ENCODE results near the gene BAZ2B. TPM values are rescaled to one million over a fixed set of nuclear protein-coding genes. Genes with fewer than 3 reads are reported as not detected.

BAZ2B gene
- total RNA-seq, 2 experiments from 2014 or later, result 3.7 to 11.8 TPM

DNA sequence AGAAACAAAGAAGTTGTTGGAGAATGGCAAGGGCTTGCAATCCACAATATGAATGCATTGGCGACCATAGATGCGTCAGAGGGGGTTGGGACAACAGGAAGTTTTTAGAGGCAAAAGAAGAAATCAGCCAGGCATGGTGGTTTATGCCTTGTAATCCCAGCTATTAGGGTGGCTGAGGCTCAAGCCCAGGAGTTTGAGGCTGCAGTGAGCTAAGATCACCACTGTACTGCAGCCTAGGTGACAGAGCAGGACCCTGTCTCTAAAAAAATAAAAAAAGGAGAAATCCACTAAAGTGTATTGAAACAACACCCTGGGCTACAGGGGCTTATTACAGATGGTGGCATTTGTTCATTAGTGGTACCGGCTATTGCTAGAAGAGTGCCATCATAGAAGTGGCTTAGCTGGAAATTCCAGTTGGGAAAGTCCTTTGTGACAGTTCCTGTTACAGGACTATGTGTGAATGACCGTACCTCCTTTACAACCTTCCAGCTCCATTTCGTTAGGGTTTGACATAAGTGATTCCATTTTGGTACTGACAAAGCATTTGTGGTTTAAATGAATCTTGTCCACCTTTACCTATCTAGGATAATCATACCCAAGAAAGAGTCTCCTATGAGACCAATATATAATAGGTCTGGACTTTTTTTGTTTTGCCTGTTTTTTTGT lies 319.2 kb downstream of the BAZ2B start:
- DNase-seq (ENCODE audit: low spot score), result no peak
- CTCF ChIA-PET (ENCODE audit: unreplicated experiment), result interaction anchor here (0.5 kb wide), 1 partner anchor 780 kb away, joined by 3 read pairs; no protein-coding TSS in a partner anchor
- TF ChIP-seq, protein P1, sequence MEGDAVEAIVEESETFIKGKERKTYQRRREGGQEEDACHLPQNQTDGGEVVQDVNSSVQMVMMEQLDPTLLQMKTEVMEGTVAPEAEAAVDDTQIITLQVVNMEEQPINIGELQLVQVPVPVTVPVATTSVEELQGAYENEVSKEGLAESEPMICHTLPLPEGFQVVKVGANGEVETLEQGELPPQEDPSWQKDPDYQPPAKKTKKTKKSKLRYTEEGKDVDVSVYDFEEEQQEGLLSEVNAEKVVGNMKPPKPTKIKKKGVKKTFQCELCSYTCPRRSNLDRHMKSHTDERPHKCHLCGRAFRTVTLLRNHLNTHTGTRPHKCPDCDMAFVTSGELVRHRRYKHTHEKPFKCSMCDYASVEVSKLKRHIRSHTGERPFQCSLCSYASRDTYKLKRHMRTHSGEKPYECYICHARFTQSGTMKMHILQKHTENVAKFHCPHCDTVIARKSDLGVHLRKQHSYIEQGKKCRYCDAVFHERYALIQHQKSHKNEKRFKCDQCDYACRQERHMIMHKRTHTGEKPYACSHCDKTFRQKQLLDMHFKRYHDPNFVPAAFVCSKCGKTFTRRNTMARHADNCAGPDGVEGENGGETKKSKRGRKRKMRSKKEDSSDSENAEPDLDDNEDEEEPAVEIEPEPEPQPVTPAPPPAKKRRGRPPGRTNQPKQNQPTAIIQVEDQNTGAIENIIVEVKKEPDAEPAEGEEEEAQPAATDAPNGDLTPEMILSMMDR (conservative IDR thresholded peaks at IDR 0.05; ENCODE audit: low read length), result no peak
- no peak for TF ChIP-seq EZH2phosphoT487 (IDR thresholded peaks at IDR 0.05; ENCODE audit: borderline replicate concordance, low read depth, low read length)
- Histone ChIP-seq H3K4me1 (ENCODE audit: insufficient read depth, low read length, poor library complexity, severe bottlenecking) (no peaks in the 10 kb centered on the region), H3K9me3 (ENCODE audit: low read length) (no peaks in the 10 kb centered on the region), H3K9me2 (ENCODE audit: insufficient read depth, low read length) (no peaks in the 10 kb centered on the region), H3K36me3 (ENCODE audit: insufficient read depth, low read length) (no peaks in the 10 kb centered on the region), H4K20me1 (ENCODE audit: insufficient read depth, low read length) (no peaks in the 10 kb centered on the region), H3K4me3 (ENCODE audit: low read depth, low read length, poor library complexity, severe bottlenecking) (no peak overlapping the region), H3K4me2 (ENCODE audit: low read length) (no peak overlapping the region), H3K27ac (ENCODE audit: low read depth, low read length, poor library complexity, severe bottlenecking) (no peak overlapping the region), H3K79me2 (ENCODE audit: insufficient read depth, low read depth, low read length) (no peaks in the 10 kb centered on the region), H2AFZ (ENCODE audit: low read length) (no peak overlapping the region)
- no TSS peak for BruUV-seq (replicated peaks)
- POLR2A ChIA-PET, result interaction anchor here (0.6 kb wide), 1 partner anchor 13 kb away, joined by 3 read pairs; no protein-coding TSS in a partner anchor
- intact Hi-C loops (cut with micrococcal nuclease; ENCODE audit: unreplicated experiment), result no loop called here

DNA sequence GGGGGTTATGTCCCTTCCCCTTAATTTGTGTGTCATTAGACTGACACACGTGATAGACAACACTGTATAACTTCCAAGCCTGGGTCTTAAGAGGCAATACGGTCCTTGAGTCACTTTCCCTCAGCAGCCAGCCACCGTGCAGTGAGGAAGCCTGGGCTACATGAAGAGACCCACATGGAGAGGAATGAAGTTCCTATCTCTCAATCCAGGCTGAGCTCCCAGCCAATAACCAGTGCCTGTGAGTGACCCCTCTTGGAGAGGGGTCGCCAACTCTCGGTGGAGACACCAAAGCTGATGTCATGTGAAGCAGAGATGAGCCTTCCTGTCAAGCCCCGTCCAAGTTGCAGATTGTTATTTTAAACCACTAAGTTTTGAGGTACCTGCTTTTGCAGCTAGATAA lies 324.2 kb downstream of the BAZ2B start:
- intact Hi-C loops (cut with micrococcal nuclease; ENCODE audit: unreplicated experiment), result no loop called here
- Histone ChIP-seq H3K4me2 (ENCODE audit: low read length) (no peak overlapping the region), H2AFZ (ENCODE audit: low read length) (no peak overlapping the region)

More for the DNA sequence above, 324.2 kb downstream of the BAZ2B start:
- ChIA-PET POLR2A (interaction anchor here (0.6 kb wide), 1 partner anchor 40 kb away, joined by 3 read pairs; no protein-coding TSS in a partner anchor), CTCF (ENCODE audit: unreplicated experiment) (no interaction called here)
- BruUV-seq (replicated peaks), result no TSS peak
- DNase-seq (ENCODE audit: low spot score), result no peak
- TF ChIP-seq, protein P1 (conservative IDR thresholded peaks at IDR 0.05; ENCODE audit: low read length), result no peak
- TF ChIP-seq EZH2phosphoT487 (IDR thresholded peaks at IDR 0.05; ENCODE audit: borderline replicate concordance, low read depth, low read length), result no peak
- H3K4me1 ChIP-seq (ENCODE audit: insufficient read depth, low read length, poor library complexity, severe bottlenecking), result no peaks in the 10 kb centered on the region
- no peaks in the 10 kb centered on the region for H3K79me2 ChIP-seq (ENCODE audit: insufficient read depth, low read depth, low read length)
- no peaks in the 10 kb centered on the region for H4K20me1 ChIP-seq (ENCODE audit: insufficient read depth, low read length)
- no peaks in the 10 kb centered on the region for H3K9me2 ChIP-seq (ENCODE audit: insufficient read depth, low read length)
- H3K27ac ChIP-seq (ENCODE audit: low read depth, low read length, poor library complexity, severe bottlenecking), result no peak overlapping the region
- H3K9me3 ChIP-seq (ENCODE audit: low read length), result no peaks in the 10 kb centered on the region
- H3K36me3 ChIP-seq (ENCODE audit: insufficient read depth, low read length), result no peaks in the 10 kb centered on the region
- H3K4me3 ChIP-seq (ENCODE audit: low read depth, low read length, poor library complexity, severe bottlenecking), result no peak overlapping the region
